Adrenal gland (tissue), 19 donors: ENCODE data around the gene VNN1. TPM values are rescaled to one million over a fixed set of nuclear protein-coding genes. Genes with fewer than 3 reads are reported as not detected.

Experiments used
- DNase-seq, 7 donors: peaks; one replicate each; pipeline ENCODE4 v3.0.0-alpha.2; 2019 to 2020
- H3K27ac ChIP-seq, 5 donors: fragments of 200-600 bp; sonication (generic) in 4 of 5; 1 replicate in 3 of 5; 2 replicates in 2 of 5; pipeline versions ENCODE4 v1.5.1 to v1.8.0; 2016 to 2020; ENCODE audit warnings: mild to moderate bottlenecking in 1 of 5
- H3K27me3 ChIP-seq: fragments of 200-600 bp; 2 replicates; pipeline ENCODE4 v1.8.0; 2021
- H3K36me3 ChIP-seq, 2 donors: fragments of 200-600 bp; replicated peaks in 1 of 2; 1 replicate in 1 of 2; 2 replicates in 1 of 2; pipeline versions ENCODE4 v1.5.1 to v1.8.0; 2018 to 2022
- H3K4me1 ChIP-seq, 2 donors: fragments of 200-600 bp; replicated peaks in 1 of 2; 1 replicate in 1 of 2; 2 replicates in 1 of 2; pipeline versions ENCODE4 v1.5.1 to v1.8.0; 2018 to 2021
- H3K4me3 ChIP-seq, 4 donors: fragments of 200-600 bp; sonication (generic) in 3 of 4; one replicate each; pipeline ENCODE4 v1.5.1; 2016 to 2018
- H3K9me3 ChIP-seq, 3 donors: fragments of 200-600 bp; sonication (generic) in 1 of 3; replicated peaks in 1 of 3; 1 replicate in 2 of 3; 2 replicates in 1 of 3; pipeline versions ENCODE4 v1.5.1 to v1.8.0; 2016 to 2021
- CTCF ChIP-seq, 6 experiments: fragments of 450-650 bp in 4 of 6; fragments of 200-600 bp in 2 of 6; sonication (generic) in 1 of 6; IDR thresholded peaks; 1 replicate in 5 of 6; 2 replicates in 1 of 6; pipeline versions ENCODE4 v1.5.1 to v1.8.0; 2016 to 2021; ENCODE audit warnings: antibody characterized with exemption in 6 of 6, mild to moderate bottlenecking in 2 of 6, moderate library complexity in 1 of 6
- POLR2A ChIP-seq, 2 donors: fragments of 450-650 bp; IDR thresholded peaks; one replicate each; pipeline ENCODE4 v1.6.1; 2017; ENCODE audit warnings: antibody characterized with exemption in 2 of 2, mild to moderate bottlenecking in 2 of 2, moderate library complexity in 1 of 2
- WGBS, 4 donors: extraction: QIAGEN DNeasy Blood & Tissue Kit in 2 of 4; methylation state at CpG; one replicate each; pipeline versions ENCODE4 v1.1.5 to v1.1.7; 2013 to 2017; 5-methylcytosine and 5-hydroxymethylcytosine counted together
- intact Hi-C, 2 donors: fragments of 100-400 bp; cut with DNase I; formaldehyde crosslinking; loops; one replicate each; pipeline versions ENCODE4 v1.14.1 to v1.15.0; 2022 to 2023
- long read RNA-seq, 10 donors: library from polyadenylated mRNA in 3 of 10; unstranded in 2 of 10; stranded (forward) in 1 of 10; transcript quantifications; one replicate each; pipeline ENCODE4 v2.0.0 and lab custom pipeline, GENCODE V29; 2021 to 2026
- polyA plus RNA-seq, 3 donors: library from polyadenylated mRNA; stranded (reverse); fragments of 200-250 nt in 2 of 3; fragments of 350-450 nt in 1 of 3; fragmentation: Illumina TruSeq in 1 of 3; extraction: RNeasy Lipid Tissue Mini Kit (QIAGEN cat#74804) in 1 of 3; gene quantifications; one replicate each; pipeline ENCODE4 v1.2.3, GENCODE V29; 2013 to 2014
- total RNA-seq, 9 donors: library from RNA; depleted of rRNA in 4 of 9; stranded (reverse); fragments of >200 nt in 4 of 9; fragments of 120-200 nt in 1 of 9; fragmentation: NEBNext Ultra II Directional in 1 of 9; extraction: Animal tissue kit (Norgen Biotek cat#: 25700) in 1 of 9; gene quantifications; one replicate each; pipeline versions ENCODE4 v1.1.0 to v1.2.4, GENCODE V29; 2013 to 2023
- donor health status: healthy with polysubstance abuse.
- donor health status: Bipolar disorder and iron deficiency.
- donor health status: DM: yes; HTN: yes; CAD: no.
- donor health status: DM: no; HTN: no; CAD: no.
- donor health status: DM: no; HTN: no; CAD: no.
- donor health status: DM: yes; HTN: yes; CAD: no.

The VNN1 gene
- total RNA-seq (1 to 10 TPM in 6 of 9 donors, under 1 TPM in 3; 0.18 to 3.9 (median 2.0) TPM), polyA plus RNA-seq (1 to 10 TPM in 1 of 3 donors, under 1 TPM in 2; 0.77 to 1.6 (median 0.81) TPM)
- long read RNA-seq, donor 1, result 0 reads
- long read RNA-seq, donor 2, result 0 reads
- long read RNA-seq, donor 3, result 0 reads
- long read RNA-seq, donor 4, result 0 reads
- long read RNA-seq, donor 5, result 0 reads
- long read RNA-seq, donor 6, result 0 reads
- long read RNA-seq, donor 7, result 0 reads
- long read RNA-seq, donor 8, result 0 reads
- long read RNA-seq, donor 9, result 0 reads
- long read RNA-seq, donor 10, result 0 reads

GRCh38 chr6:132713352-132714134 is at the start of gene VNN1:
TSS of gene VNN1 (minus strand) at chr6:132714055. CDS start at chr6:132714035, 20 bp downstream.
- Histone ChIP-seq H3K27me3 (no peaks in the 10 kb centered on the region), H3K4me3 (no peak within 1 kb of the TSS), H3K4me1 (peaks cover 0 to 3% of the 10 kb centered on the region in 2 donors), H3K36me3 (no peaks in the 10 kb centered on the region), H3K9me3 (no peaks in the 10 kb centered on the region), H3K27ac (peak within 1 kb of the TSS in 2 of 5 donors; percentile 67 to 87)
- DNase-seq, result peak; percentile 23 to 66 (median 44)
- WGBS, 4 donors, result 57 to 74% (median 68%) methylated on average over 7 to 8 of the region's 8 CpGs
- TF ChIP-seq CTCF (IDR thresholded peaks at IDR 0.05), result no peak
- TF ChIP-seq POLR2A (IDR thresholded peaks at IDR 0.05), result no peak
- intact Hi-C loops, result no loop called here

- Histone ChIP-seq H3K27me3 (no peaks in the 10 kb centered on the region), H3K4me3 (no peak overlapping the region), H3K4me1 (peaks cover 0 to 12% of the 10 kb centered on the region in 2 donors), H3K36me3 (no peaks in the 10 kb centered on the region), H3K27ac (no peak overlapping the region), H3K9me3 (no peaks in the 10 kb centered on the region)
- TF ChIP-seq POLR2A (IDR thresholded peaks at IDR 0.05) (no peak), CTCF (IDR thresholded peaks at IDR 0.05) (no peak)
- 48 to 65% (median 56%) methylated on average over 2 of the region's 2 CpGs for WGBS, 4 donors
- intact Hi-C loops, result loop anchor here (10.0 kb wide), 1 partner anchor 88 kb away; no protein-coding TSS in a partner anchor
- peak; percentile 12 to 52 (median 22) for DNase-seq
Measured at GRCh38 chr6:132763269-132763668, 49.4 kb upstream of the VNN1 start.

- WGBS, 4 donors, result 84 to 96% (median 91%) methylated on average over 3 of the region's 3 CpGs
Measured at GRCh38 chr6:132760256-132760655, 46.4 kb upstream of the VNN1 start.

More at GRCh38 chr6:132760256-132760655, 46.4 kb upstream of the VNN1 start:
- TF ChIP-seq POLR2A (IDR thresholded peaks at IDR 0.05) (no peak), CTCF (IDR thresholded peaks at IDR 0.05) (no peak)
- Histone ChIP-seq H3K4me3 (no peak overlapping the region), H3K27ac (no peak overlapping the region), H3K27me3 (no peaks in the 10 kb centered on the region), H3K9me3 (no peaks in the 10 kb centered on the region), H3K36me3 (no peaks in the 10 kb centered on the region), H3K4me1 (peaks cover 0 to 12% of the 10 kb centered on the region in 2 donors)
- intact Hi-C loops, result loop anchor here (10.0 kb wide), 1 partner anchor 85 kb away; no protein-coding TSS in a partner anchor
- DNase-seq, result no peak
